ENCODE results near the gene NNAT.
"Not testable (repeated sequence)": the region's sequence is repeated elsewhere in the genome, so short reads cannot be mapped to it uniquely, and the experiment has no call there.

- TF ChIP-seq CTCF, POLR2A (IDR thresholded peaks at IDR 0.05): not testable (repeated sequence)
Observed at GRCh38 chr20:37486209-37486608, 34.8 kb upstream of the NNAT start.
